NCI-H2196 (cell line): Measurements from ENCODE around the gene USP13.
"Not testable (repeated sequence)": the region's sequence is repeated elsewhere in the genome, so short reads cannot be mapped to it uniquely, and the experiment has no call there.

ENCODE experiments used
- DNase-seq: peaks from one replicate; lab custom pipeline; 2025; ENCODE audit not compliant: unreplicated experiment; lab: John Stamatoyannopoulos, UW

The USP13 gene

GRCh38 chr3:179658606-179659005 lies 5.8 kb downstream of the USP13 start:
- no peak for DNase-seq

- no peak for DNase-seq
Observed at GRCh38 chr3:179660872-179661271, 8.0 kb downstream of the USP13 start.

DNA sequence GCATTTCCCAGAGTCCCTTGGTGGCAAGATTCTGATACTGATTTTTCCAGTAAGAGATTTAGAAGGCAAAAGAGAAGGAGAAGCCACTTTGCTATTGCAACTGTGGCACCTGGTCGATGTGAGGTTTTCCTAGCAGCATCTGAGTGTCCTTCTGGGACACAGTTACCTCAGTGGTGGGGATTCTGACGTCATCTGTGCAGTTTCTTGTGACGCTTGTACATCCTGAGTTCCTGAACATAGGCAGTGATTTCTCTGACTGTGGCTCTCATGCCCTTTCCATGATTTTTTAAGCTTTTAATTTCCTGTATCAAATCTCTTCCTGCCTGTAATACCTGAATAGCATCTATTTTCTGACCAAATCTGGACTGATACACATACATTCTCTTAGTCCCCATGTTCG lies 8.9 kb downstream of the USP13 start:
- DNase-seq, result no peak

DNA sequence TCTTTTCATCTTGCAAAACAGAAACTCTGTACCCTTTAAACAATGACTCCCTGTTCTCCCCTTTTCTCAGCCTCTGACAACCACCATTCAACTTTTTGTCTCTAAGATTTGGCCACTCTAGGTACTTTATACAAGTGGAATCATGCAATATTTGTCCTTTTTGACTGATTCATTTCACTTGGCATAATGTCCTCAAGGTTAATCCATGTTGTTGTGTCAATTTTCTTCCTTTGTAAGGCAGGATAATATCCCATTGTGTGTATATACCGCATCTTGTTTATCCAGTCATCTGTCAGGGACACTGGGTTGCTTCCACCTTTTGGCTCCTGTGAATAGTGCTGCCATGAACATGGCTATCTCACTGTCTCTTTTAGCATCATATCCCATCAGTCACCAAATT lies 10.3 kb downstream of the USP13 start:
- DNase-seq, result no peak

DNA sequence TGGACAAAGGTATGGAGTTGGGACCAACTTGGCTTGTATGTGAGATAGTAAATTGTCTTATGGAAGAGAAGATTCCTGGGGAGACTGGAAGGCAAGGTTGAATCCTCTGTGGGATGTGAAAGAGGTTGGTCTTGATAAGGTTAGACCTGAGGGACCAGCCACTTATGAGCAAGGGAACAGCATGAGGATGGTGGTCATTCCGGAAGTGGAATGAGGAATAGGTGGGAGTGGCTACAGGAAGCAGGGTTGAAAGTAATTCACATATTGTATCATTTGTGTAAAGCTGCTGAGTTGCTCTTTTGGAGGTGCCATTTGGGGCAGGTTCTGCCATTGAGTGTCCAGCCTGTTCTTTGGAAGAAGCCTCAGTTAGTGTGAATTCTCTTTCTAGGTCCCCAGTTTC lies 13.2 kb downstream of the USP13 start:
- DNase-seq, result no peak

DNA sequence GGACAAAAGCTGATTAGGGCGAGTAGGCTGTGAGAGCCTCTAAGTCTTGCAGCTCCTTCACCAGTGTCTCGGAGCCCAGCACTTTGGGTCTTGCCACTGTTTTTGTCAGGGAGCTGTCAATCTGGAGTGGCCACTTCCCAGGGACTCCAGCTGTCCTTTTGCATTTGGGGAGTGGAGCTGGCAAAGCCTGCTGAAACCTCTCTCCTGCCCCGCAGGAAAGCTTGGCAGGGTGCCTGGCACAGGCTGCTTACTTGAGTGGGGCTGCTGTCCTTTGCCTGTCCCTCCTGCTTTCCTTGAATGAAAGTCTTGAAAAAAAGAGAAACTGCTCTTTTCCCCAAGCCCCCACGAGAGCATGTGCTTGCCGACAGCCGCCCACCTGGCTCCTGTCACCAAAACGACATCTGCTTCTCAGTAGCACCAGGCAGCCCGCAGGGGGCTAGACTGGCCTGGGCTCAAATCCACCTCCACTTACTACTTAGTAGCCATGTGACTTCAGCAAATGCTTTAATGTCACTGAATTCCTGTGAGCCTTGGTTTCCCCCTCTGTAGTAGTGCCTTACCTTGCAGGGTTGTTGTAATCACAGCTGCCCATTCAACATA lies 13.7 kb downstream of the USP13 start:
- peak; percentile 49 for DNase-seq

DNA sequence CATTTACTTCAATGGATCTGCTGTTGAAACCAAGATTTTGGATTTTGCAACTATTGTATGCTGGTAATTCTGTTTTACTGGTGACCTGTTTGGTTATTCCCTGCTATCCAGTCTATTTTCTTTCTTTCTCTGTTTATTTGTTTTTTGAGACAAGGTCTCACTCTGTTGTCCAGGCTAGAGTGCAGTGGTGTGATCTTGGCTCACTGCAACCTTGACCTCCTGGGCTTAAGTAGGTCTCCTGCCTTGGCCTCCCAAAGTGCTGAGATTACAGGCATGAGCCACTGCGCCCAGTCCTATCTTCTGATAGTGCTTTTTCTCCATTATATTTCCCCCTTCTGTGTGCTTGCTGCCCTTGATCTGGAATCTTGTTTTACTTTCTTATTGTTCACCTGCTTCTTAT lies 15.6 kb downstream of the USP13 start:
- no peak for DNase-seq

GRCh38 chr3:179670311-179670710 lies 17.5 kb downstream of the USP13 start:
- no peak for DNase-seq

GRCh38 chr3:179671309-179671708 lies 18.5 kb downstream of the USP13 start:
- DNase-seq, result no peak

DNA sequence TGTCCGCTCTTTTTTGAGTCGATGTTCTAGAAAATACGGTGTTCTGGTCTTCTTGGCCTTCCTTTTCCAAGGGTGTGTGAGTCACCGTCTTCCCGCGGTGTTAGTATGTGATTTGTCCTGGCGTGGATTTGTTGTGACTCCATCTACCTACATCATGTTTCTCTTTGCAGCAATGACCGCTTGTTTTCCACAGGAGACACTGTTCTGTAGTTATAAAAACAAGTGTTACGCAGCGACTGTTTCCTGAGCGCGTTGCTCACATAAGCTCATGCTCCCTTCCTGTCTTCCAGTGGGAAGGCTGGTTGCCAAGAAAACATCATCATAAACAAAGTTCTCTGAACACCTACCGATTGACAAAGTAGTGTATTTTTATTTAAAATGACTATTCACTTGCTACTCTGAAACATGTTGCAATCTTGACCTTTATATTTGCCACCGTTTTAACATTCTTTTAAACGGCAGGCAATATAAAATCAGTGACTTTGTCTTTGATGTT lies 19.0 kb downstream of the USP13 start:
- no peak for DNase-seq

GRCh38 chr3:179672918-179673317 lies 20.1 kb downstream of the USP13 start:
- no peak for DNase-seq

DNA sequence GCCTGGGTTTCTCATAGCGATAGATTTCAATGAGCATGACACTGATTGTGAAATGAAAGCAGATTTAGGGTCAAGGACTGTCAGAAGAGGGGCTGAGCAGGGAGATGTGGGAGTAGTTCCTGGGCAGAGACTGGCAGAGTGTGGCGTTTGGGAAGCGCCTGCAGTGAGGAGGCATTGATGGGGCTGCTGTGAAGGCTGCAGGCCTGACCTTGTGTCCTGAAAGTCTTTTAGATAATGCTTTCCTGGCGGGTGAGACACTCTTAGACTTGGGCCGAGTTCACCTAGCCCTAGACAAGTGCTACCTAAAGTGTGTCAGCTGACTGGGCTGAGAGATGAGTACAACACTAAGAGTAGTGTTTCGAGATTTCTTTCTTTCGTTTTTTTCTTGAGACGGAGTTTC lies 20.7 kb downstream of the USP13 start:
- DNase-seq, result no peak

GRCh38 chr3:179676081-179676480 lies 23.2 kb downstream of the USP13 start:
- DNase-seq, result no peak

GRCh38 chr3:179677884-179678283 lies 25.0 kb downstream of the USP13 start:
- no peak for DNase-seq

DNA sequence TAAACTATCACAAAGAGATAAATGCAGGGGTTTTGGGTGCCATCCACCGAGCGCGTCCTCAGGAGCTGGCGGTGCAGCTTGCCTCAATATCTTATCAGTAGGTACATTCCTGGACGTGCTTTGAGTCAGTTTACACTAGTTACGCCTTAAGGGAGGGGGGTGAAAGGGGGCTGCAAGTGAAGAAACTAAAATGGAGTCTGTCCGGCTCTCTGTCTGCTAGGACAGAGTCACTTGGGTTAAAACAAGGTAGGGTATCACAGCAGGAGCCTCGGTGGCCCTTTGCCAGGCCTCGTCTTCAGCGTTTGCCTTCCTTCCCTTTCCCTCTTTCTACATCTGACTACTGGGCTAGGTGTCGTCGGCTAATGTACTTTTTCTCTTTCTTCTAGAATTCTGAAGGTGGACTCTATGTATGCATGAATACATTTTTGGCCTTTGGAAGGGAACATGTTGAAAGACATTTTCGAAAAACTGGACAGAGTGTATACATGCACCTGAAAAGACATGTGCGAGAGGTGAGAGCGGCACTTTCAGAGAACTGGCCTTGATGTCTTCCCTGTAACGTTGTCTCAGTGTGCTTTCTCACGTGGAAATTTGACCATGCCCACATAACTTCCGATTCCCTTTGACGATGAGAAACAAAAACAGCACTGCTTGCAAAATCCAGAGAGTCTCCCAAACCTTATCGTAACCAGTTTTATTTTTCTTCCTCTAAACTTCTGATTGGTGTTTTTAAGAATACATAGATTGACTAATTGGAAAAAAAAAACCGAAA lies 28.8 kb downstream of the USP13 start:
- no peak for DNase-seq

- no peak for DNase-seq
Observed at GRCh38 chr3:179682426-179683080, 29.7 kb downstream of the USP13 start.

- not testable (repeated sequence) for DNase-seq
Observed at GRCh38 chr3:179683286-179683685, 30.4 kb downstream of the USP13 start.

GRCh38 chr3:179687967-179688535 lies 35.2 kb downstream of the USP13 start:
- no peak for DNase-seq

- DNase-seq, result no peak
Observed at GRCh38 chr3:179688850-179689249, 36.0 kb downstream of the USP13 start.

DNA sequence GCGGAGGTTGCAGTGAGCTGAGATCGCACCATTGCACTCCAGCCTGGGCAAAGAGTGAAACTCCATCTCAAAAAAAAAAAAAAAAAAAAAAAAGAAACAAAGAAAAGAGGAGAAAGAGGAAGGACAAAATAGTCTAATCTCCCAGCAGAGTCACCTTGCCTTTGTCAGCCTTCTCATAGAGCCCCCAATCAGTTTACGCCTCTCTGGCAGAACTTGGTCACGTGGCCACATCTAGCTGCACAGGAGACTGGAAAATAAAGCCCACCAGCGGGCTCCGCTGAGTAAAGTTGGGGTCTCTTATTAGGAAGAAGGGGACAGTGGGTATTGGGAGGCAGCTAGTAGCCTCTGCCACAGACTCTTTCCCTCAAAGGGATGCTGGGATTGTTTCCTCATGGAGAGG lies 41.9 kb downstream of the USP13 start:
- DNase-seq, result no peak

DNA sequence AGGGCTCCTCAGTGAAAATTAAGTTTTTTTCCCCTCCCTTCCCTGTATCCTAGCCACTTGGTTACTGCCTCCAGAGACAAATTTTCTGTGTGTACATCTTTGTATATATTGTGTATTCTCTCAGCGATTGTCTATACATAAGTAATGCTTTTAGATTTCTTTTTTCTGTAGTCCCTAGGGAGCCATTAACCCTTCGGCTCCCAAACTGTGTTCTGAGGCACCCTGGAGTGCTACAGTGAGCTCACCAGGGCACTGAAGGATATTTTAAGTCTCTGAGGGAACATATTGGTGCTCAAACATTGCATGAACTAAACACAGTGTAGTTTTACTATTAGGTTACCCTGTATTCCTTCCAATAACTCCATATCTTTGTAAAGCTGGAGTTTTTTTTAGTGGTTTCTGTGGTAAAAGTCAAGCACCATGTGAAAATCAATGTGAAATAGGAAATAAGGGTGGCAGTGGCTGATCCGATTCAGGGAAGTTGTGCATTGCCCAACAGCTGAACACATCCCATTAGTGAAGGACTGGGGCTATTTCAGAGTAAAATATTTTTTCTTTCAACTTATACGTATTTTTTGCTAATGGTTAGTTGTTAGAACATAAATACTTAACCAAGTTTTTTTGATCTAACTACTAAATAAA lies 43.0 kb downstream of the USP13 start:
- DNase-seq, result no peak
